Measurements from ENCODE around the gene SEPTIN5.

SEPTIN5 gene

DNA sequence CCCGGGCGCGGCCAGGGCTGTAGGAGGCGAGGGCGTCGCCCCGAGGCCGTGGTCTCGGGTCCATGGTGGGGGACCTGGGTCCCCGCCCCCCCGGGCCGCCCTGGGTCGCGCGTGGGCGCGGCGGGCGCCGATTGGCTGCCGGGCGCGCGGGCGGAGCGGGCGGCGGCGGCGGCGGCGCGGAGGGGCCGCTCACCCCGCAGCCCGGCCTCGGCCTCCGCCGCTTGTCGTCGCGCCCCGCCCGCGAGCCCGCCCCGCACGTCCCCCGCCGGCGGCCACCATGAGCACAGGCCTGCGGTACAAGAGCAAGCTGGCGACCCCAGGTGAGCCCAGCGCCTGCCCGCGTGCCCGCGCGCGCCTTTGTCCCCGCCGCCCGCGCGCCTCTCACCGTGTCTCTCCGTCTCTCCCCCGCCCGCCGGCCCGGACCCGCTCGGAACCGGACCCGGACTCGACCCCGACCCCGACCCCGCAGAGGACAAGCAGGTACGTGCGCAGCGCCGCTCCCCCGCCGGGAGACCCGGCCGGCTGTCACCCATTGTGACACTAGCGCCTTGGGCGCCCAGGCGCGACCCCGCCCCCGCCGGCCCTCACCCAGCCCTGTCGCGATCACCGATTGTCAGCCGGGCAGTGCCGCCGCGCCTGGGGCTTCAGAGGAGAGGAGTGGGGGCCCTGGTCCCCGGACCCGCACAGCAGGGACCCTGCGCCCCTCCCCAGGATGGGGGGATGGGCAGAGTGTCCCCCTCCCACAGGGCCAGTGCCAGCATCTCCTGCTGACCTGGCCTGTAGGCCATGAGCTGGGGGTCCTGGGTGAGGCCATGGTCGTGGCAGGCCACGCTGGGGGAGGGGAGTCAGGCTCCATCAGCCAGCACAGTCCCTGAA lies at the start of gene SEPTIN5:
TSS of gene SEPTIN5 (plus strand) at position 192 of the 876 bp plus-strand sequence. CDS start at position 278, 86 bp downstream.
- no peak for TF ChIP-seq CTCF (conservative IDR thresholded peaks at IDR 0.05; ENCODE audit: control insufficient read depth, insufficient read depth, low read depth, low read length)
- no peak for DNase-seq (ENCODE audit: low read depth)
- H3K4me3 ChIP-seq (ENCODE audit: control insufficient read depth, low read depth, low read length): peak within 1 kb of the TSS; percentile 35

- no peak overlapping the region for H3K4me3 ChIP-seq (ENCODE audit: control insufficient read depth, low read depth, low read length)
- no peak for DNase-seq (ENCODE audit: low read depth)
- no peak for TF ChIP-seq CTCF (conservative IDR thresholded peaks at IDR 0.05; ENCODE audit: control insufficient read depth, insufficient read depth, low read depth, low read length)
These were observed 49.1 kb upstream of the SEPTIN5 start for GRCh38 chr22:19664951-19665783.

DNA sequence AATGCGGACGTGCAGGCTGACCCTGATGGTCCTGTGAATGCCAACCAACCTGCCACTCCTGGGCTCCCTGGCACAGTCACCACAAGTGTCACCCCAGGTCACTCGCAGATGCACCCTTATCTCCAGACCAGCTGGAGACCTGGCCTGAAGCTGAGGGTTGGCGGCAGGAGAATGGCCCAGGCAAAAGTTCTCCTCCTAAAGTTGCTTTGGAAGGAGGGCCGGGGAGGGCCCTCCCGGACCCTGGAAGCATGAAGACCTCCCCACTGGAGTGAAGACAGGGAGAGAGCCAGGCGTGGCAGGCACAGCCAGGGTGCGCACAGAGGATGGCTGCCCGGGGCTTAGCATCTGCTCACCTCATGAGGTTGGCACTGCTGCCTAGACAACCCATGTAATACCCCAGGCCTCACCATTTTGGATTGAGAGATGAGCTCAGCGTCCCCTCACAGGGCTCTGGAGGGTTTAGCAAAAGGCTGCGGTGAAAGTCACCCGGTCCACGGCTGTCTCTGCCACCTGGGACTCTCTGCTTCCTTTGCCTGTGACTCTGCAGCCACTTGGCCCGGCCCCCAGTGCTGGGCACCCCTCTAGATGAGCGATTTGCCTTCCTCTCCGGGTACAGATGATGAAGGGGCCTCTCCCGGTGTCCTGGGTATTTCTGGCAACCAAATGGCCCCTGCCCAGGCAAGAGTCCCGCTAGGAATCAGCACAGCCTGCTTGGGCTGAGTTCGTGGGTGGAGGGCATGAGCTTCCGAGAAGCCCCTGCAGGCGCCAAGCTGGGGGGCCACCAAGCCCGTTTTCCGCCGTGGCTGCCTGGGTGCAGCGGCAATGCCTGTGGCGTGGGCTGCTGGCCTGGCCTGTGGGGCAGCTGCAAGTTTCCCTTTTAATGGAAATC lies 48.3 kb upstream of the SEPTIN5 start:
- TF ChIP-seq CTCF (conservative IDR thresholded peaks at IDR 0.05; ENCODE audit: control insufficient read depth, insufficient read depth, low read depth, low read length): no peak
- H3K4me3 ChIP-seq (ENCODE audit: control insufficient read depth, low read depth, low read length): no peak overlapping the region

GRCh38 chr22:19666673-19667593 lies 47.4 kb upstream of the SEPTIN5 start:
- no peak overlapping the region for H3K4me3 ChIP-seq (ENCODE audit: control insufficient read depth, low read depth, low read length)
- no peak for TF ChIP-seq CTCF (conservative IDR thresholded peaks at IDR 0.05; ENCODE audit: control insufficient read depth, insufficient read depth, low read depth, low read length)
- peak; percentile 15 for DNase-seq (ENCODE audit: low read depth)

More for the DNA sequence above, 48.3 kb upstream of the SEPTIN5 start:
- no peak for DNase-seq (ENCODE audit: low read depth)

- DNase-seq (ENCODE audit: low read depth): no peak
- H3K4me3 ChIP-seq (ENCODE audit: control insufficient read depth, low read depth, low read length): no peak overlapping the region
- TF ChIP-seq CTCF (conservative IDR thresholded peaks at IDR 0.05; ENCODE audit: control insufficient read depth, insufficient read depth, low read depth, low read length): no peak
These were observed 46.2 kb upstream of the SEPTIN5 start for GRCh38 chr22:19667872-19668740.
